Embryonic facial prominence (tissue), 1 donor: ENCODE data around the gene GPC6.

ENCODE experiments used
- DNase-seq: peaks from one replicate; pipeline ENCODE4 v3.0.0-alpha.2; 2016; ENCODE audit errors: extremely low spot score

Gene GPC6

DNA sequence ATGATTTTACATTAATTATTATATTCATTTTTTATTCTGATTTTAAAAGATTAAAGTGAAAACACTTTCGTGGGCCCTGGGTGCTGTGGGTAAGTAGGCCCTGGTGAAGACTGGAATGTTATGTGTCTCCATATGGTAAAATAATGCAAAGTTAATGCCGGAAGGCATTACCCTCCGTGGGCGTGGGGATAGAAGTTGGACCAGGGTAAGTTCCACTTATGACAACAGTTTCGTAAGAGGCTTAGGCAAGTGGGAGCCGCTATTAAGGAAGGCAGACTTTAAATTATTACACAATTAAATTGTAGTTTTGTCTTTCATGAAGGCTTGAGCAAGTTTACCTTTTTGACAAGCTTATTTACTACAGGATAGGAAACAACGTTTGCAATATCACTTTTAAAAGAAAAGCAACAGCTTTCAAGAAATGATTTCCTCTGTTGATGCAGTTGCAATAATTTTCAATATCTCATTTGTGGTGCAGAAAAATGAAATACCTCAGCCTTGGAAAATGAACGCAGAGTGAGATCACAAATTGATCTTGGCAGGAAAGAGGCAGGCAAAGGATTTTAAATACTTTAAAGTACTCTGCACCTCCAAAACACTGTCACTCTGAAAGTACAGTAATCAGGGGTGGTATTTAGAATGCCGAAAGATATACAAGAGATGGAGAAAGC lies 942.3 kb downstream of the GPC6 start:
- DNase-seq, result no peak

DNA sequence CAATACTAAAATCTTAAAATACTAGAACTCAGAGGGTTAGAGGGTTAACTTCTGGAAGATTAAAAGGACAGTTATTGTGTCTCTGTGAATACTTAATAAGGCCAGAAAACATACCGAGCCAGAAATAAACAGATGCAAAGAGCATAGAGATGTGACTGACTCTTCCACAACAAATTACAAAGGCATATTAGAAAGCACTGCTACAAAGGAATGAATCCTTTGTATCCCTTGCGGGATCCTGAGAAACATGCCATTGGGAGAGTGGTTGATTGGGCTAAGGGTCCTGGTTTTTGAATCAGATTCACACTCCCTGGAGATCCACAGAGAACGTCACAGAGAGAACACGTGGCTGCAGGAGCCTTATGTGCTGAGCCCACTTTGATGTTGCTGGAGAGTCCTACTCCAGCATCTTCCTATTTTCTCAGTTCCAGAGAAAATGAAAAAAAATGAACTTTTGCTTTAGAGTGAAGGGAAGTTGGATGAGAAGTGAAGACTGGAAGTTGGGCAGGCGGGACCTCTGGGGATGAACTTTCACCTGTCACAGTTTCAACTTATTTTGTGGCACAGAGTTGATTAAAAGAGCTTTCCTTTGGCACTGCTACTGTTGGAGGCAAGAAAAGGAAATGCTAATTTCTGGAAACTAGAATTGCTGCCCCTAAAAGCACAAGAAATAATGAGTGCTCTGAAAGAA lies 943.0 kb downstream of the GPC6 start:
- DNase-seq, result no peak

DNA sequence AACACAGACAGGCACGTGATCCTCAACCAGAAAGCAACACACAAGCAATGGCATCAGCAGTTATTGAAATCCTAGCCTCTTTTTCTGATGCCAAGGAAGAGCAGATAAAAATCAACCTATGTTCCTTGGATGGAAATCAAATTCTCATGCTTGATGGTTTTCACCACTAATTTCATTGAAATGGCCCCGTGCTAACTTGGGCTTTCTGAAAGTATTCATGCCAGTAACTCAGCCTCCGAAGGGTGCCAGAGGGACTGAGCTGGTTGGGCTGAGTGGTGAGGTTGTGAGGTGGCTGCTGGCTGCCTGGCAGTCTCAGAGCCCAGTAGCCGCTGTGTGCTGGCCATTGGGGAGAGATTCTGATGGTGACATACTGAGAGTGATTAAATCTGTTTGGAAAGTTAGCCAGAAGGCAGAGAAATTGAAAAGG lies 943.6 kb downstream of the GPC6 start:
- no peak for DNase-seq

DNA sequence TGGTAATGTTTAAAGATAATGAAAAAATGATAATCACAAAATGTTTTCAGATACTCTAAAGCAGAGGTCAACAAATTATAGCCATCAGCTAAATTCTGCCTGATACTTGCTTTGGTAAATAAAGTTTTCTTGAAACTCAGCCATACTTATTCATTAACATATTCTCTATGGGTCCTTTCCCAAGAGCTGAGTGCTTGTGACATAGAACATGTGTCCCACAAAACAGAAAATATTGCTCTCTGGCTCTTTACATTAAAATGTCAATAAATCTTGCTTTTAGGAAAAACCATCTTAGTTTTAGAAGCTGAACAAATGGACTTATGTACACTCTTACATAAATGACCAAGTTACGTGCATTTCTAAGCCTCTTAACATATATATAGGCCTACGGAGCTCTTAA lies 945.8 kb downstream of the GPC6 start:
- no peak for DNase-seq

DNA sequence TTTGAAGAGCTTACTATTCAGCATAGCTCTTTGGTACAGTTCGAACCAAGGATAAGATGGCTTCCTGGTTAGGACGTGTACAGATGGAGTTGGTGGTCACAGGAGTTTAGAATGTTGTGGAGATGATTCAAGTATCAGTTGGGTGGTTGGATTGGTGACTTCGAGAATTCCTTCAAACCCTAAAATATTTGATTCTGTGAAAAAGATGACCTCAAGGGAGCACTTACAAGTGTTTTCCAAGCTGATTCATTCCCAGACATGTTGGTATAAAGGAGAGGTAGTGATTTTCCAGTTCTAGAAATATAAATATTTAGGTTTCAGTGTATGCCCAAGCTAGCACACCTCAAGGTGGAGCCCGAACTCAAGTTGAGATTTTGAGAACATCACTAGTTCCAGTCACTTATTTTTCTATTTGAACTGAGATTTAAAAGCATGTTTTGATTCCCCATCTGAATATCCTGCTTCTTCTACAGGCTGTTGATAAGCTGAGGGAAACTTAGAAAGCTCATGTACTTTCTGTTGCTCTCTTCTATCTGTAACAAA lies 946.8 kb downstream of the GPC6 start:
- DNase-seq, result no peak

DNA sequence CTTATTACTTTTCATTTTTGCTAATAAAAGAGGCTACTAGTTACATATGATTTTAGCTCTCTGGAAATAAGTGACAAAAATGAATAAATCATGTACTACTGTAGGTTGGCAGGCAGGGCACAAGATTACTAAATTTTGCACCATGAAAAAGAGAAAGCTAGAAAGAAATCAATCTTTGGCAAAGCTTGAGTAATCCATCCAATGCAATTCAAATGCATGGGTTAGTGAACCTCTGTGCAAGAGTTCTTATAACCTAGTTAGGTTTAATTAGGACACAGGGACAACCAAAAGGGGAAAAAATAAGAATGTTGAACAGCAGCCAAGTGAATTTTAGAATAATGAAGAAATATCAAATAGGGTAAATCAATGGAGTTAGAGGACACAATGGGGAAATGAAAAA lies 947.4 kb downstream of the GPC6 start:
- DNase-seq, result no peak

DNA sequence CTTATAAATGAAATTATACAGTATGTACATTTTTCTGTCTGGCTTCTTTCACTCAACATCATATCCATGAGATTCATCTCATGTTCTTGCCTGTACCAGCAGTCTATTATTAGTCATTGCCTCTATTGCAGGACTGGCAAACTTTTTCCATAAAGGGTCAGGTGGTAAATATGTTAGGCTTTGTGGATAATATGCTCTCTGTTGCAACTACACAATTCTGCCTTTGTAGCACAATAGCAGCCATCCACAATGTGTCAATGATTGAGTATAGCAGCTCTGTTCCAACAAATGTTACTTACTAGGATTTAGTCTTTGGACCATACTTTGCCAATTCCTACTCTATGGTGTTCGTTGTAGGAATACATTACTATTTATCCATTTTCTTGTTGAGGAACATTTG lies 948.5 kb downstream of the GPC6 start:
- DNase-seq, result no peak

DNA sequence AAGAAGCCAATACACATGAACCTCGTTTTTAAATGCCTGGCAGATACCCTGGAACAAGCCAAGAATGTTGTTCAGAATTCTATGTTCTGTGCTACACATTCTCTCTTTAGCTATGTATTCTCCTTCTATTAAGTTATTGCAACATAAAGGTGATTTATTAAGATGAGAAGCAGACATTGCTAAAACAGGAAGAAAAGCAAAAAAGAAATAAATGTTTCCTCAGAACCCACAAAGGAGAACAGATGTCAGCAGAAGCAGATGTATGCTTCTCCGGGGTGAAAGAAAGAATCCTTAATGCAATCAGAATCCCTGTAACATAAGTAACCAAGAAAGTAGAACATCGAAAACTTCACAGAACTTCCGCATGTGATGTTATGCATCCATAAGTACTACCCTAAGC lies 950.0 kb downstream of the GPC6 start:
- no peak for DNase-seq

DNA sequence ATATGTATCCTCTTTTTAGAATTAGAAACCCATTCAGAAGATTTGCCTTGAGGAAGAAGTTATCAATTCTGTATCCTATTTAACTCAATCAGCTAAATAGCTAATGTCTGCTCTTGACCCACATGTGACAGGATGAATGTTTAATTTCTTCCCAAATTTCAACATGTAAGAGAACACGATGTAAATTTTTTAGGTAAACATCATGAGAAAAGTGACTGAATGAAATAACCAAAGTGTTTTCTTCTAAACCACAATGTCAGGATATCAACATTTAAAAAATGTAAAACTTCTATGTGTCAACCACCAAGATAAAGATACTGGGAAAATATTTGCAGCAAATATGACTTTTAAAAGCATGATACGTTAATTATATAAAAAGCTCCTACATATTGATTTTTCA lies 950.4 kb downstream of the GPC6 start:
- no peak for DNase-seq

DNA sequence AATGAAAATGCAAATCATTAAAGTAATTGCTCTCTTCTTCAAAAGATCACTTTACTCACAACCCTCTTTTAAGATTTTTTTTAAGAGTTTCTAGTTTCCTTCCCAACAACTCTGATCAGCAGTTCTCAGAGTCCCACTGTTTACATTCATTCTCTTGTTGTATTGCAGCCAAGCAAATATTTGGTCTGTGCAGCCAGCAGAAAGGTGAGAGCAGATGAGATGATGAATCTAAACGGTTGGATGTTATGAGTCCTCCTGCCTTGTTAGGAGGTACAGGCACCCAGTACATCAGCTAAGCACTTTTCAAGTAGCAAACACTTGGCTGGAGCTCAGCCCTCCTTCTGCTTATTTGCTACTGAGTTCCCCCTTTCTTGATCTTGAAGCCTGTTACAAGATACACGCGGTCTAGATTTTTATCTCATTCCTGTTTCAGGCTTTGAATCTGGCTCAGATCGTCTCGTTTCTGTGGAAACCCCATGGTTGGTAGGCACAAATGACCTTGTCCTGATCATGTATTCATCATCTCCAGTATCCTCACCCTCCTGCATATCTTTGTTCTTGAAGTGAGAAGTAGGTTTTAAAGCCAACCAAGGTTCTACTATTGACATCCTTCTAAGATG lies 952.1 kb downstream of the GPC6 start:
- DNase-seq, result no peak

DNA sequence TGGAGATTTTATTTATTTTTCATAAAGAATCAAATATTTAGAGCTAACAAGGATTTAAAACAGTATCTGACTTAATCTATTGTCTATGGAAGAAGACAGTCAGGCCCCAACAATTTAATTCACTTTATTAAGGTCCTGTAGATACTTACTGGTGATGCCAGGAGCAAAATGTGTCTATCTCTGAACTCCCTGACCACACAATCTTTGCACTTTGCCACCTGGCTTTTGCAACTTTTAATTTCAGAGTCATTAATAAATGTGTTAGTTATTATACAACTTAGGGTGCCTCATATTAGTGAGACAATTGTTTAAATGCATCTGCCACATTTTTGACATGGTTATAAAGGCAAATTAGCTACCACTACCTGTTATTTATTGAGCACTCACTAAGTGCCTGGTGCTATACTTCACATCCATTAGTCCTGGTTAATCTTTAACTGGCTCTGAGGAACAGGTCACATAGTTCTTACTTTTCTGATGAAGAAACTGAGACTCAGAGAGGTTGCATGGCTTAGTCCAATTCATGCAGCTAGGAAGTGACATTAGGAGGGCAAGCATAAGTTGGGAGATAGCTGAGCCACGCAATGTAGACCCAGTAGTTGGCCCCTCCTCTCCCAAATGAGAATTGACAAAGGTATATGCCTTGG lies 955.0 kb downstream of the GPC6 start:
- no peak for DNase-seq

DNA sequence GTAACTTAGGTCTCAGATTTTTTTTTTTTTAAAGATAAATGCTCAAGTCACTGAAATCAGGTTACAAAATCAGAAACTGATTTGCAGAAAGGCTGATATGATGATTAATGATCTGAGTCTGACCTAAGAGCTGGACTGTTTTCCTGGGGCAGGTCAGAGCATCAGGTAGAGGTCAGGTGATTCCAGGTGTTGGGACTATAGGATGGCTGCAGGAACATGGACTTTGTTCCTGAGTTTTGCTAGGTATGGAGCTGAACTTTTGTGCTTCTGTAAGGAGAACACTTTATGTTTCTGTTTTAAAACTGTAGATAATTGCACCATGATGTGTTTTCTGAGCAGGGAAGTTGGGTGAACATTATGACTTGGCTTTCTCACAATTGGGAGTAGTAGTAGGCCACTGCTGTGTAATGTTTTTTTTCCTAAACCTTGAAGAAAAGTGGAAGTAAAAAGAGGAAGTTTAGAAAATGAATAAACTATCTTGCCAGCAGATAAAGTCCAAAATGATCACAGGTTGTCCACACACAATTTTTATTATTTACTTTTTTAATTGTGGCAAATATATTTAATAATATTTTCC lies 955.7 kb downstream of the GPC6 start:
- DNase-seq, result no peak

DNA sequence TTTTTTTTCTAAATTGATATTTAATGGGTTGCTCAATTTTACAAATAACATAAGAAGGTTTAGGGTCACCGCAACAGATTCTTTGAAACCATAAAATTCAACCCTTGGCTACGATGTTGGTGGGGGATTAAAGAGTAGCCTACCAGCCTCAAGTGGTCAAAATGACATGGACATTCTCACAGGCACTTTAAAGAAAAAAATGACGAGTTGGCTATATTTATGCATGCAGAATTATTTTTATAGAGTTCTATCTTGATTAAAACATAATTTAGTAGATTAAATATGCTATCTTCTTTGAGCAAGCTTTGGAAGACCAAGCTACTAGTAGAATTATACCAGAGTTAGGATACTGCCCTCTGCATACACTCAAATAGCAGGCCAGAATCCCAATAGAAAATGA lies 959.9 kb downstream of the GPC6 start:
- DNase-seq, result no peak

DNA sequence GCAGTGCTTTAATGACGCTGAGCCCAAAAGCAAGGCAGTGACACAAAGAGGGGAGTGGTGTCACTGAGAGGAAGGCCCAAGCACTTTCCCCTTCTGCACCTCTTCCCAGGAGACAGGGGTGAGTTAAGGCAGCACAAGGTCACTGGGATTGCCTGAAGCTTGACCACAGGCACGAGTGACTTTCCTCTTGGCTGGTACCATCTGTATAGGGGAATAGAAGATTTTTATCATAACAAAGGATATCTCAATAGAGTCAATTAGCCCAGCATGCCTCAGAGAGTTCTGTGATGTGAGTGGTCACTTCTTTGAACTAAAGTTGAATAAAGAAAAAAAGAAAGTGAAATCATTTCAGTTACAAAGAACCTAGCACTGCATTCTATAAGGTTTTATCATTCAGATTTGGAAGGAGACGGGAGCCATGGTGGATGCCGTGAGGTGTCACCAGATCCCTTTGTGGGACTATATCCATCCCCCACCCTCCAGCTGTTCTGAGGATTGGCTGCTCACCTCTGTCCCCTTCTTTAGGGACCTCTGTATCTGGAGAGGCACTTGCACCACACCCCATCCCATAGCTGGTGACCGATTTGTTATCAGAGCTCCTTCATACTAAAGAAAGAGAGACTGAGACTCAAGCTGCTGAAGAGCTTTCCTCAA lies 961.7 kb downstream of the GPC6 start:
- DNase-seq, result no peak

DNA sequence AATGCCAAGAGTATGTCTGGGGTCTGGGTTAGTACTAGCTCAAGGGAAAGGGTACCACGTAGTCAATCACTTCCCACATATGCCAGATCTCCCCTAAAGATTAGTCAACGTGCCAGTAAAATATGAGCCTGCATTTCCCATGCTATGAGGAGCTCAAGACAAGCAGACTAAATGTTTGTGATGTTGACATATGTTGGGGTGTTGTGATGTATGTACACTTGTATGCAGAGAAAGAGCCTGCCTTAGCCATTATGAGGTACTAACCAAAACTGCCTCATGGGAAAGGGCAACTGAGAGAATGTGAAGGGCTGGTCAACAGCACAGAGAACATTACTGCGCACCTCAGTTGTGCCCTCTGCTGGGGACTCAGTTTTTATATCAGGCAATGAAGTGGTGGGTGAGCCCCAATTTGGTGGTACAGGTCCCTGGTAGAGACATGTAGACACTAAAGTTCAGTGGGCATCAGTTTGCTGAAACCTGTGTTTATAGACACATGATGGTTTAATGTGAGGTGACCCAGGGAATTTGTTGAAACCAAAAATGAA lies 965.9 kb downstream of the GPC6 start:
- DNase-seq, result no peak

DNA sequence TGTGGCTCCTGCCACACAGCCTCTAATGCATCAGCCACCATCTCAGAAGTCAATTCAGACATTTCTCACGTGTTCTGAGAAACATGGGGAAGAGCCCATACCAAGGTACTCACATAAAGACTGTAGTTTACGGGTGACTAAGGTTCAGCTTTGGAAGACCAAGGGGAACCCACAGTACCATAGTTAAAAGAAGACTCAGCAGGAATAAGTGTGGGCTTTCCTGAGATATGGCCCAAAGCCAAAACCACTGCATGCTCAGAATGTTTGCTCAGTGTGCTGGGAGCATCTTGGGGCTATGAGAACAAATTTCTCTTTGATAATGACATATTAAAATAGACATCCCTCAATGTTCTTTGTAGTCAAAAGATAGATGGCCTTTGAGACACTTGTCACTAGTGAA lies 969.1 kb downstream of the GPC6 start:
- DNase-seq, result no peak

DNA sequence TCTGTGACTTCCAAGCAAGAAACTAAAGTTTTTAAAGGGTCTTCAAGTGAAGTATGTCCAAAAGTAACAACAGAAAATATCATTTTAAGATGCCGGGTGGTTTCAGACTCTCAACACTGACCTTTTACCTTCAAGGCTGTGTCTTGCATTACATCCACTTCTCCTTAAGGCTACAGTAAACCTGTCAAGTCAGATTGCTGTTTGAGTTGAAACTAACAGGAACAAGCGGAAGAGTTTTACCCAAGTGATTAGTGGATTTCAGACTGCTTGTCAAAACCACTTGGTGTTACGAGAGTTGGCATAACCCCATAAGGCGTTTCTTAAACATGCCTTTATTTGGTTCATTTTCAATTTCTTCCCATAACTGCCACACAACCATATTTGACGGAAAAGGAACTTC lies 969.8 kb downstream of the GPC6 start:
- DNase-seq, result peak; percentile 27

DNA sequence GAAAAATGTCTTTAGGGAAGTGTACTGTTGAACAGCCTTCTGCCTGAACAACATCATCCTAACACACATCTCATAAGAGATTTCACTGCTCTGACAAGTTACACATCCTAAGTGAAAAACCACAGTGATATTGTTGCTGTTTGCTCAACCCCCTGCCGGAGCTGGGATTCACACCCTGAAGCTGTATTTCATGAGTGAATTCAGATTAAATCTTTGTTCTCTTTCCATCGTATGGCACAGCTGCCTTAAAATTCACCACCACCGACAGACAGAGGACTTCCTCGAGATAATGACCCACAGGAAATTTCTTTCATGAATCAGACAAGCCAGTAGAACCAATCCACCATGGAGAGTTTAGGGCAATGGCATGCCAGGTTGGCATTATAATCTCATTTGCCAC lies 972.1 kb downstream of the GPC6 start:
- no peak for DNase-seq

DNA sequence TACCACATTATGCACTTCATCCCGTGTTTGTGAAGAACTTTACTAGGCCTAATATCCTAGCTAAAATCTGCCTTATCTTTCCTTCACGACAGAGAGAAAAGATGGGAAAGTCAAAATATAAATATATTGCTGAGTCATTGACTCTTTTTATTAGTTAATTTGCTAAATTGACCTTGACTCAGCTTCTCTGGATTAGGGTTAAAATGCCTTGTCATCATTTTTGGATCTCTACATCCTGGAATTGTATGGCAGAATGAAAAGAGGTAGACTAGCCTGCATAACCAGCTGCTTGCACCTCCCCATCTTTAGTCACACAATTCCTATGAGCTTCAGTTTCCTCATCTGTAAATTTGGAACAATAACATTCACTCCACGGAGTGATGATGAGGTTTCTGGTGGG lies 972.5 kb downstream of the GPC6 start:
- DNase-seq, result no peak

DNA sequence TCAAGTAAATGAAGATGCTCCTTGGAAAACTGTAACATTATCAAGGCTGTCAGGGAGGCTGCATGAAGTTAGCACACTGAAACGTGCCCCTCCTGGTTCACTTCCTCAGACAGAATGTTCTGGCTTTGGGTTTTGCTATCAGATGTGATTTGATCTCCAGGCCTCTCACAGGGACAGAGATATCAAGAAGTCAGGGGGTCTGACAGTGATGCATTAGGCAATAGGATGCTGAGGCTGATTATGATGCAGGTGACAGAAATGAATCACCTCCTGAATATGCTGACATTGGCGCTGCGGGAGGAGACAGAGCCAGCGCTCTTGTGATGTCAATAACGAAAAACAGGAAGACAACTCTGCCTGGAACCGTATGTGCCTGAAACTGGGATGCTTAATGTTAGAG lies 974.4 kb downstream of the GPC6 start:
- DNase-seq, result no peak

DNA sequence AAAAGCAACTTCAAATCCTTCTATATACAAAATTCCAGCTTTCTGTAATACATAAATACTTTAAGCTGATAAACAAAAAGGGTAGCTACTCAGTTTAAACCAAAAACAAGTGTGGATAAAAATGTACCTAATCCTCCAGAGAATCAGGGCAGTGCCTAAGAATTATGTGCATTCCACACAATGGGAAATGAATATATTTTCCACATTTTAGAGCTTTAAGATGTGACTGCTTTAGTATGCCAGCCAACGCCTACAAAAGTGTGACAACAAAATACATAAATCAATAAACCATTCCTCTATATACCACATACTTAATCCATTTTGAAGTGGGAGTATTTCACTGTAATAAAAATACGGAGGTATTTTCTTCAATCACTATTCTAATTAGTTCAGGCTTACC lies 977.6 kb downstream of the GPC6 start:
- no peak for DNase-seq
